Body of pancreas (tissue), 4 donors: ENCODE data around the gene GFOD1.

Source experiments
- CTCF ChIP-seq, 7 experiments: fragments of 450-650 bp in 4 of 7; fragments of 200-600 bp in 3 of 7; sonication (generic) in 3 of 7; IDR thresholded peaks; one replicate each; pipeline ENCODE4 v1.5.1; 2016 to 2019; ENCODE audit warnings: antibody characterized with exemption in 7 of 7
- POLR2A ChIP-seq, 3 donors: fragments of 450-650 bp; IDR thresholded peaks; one replicate each; pipeline ENCODE4 v1.6.1; 2016; ENCODE audit warnings: antibody characterized with exemption in 3 of 3, mild to moderate bottlenecking in 2 of 3

GRCh38 chr6:13471184-13471583 lies 16.2 kb downstream of the GFOD1 start:
- TF ChIP-seq POLR2A (IDR thresholded peaks at IDR 0.05) (no peak), CTCF (IDR thresholded peaks at IDR 0.05) (no peak)
